Activated T-cell treated with anti-CD3 and anti-CD28 coated beads for 4 hours (primary cell): ENCODE data around the gene STX12.
"Not testable (repeated sequence)": the region's sequence is repeated elsewhere in the genome, so short reads cannot be mapped to it uniquely, and the experiment has no call there.

Source experiments
- DNase-seq: peaks from one replicate; pipeline ENCODE4 v3.0.0-alpha.2; 2020

The STX12 gene

DNA sequence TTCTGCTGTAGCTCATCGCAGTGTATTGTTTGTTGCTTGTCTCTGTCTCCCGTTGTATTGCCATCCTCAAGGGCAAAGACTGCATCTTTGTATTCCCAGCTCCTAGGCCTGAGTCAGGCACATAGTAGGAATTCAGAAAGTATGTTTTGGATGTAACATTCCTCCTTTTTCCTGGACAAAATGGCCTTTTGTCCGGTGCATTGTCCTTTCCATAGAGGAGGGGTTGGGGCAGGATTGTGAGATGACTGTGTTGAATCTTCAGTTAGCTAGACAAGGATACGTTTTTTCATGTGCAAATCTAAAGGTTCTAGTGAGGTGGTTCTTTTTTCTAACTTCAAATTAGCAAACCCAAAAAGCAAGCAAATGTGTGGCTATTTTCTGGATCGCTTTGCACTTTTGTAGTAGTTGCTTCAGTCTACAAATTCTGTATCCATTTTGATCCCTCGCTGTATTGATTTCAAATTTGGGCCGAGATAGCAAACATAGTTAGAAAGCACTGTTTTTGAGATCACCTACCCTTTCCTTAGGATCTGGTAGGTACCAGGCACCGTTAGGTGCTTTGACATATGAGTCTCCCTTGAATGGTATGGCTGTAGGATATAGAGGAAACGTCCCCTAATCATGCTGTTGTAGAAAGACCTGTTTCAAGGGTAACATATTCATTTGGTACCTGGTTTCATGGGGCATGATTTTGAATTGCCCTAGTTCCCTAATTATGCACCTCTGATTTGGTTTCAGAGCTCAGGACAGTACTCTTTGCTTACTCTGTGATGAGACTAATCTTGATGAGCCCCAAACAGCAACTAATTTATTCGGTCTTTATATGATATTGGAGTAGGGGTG lies 58.8 kb downstream of the STX12 start:
- DNase-seq: no peak

- DNase-seq: no peak
Measured at GRCh38 chr1:27832762-27833161, 59.7 kb downstream of the STX12 start.

DNA sequence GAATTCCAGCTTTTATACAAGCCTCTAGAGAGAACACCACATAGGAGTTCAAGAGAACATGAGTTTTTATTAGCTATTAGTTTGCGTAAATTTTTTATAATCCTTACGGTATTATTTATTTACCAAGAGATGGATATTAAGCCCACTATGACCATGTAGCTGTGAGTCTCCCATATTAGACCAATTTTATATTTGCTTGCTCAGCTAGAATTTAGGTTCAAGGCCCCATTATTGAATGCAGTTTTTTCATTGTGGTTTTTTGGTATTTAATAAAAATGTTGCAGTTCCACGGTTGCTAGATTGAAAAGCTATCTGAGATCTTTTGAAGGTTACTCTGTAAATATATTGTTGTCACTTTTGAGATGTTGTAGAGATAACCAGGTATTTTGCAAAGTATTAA lies 60.5 kb downstream of the STX12 start:
- DNase-seq: no peak

GRCh38 chr1:27835046-27835445 lies 62.0 kb downstream of the STX12 start:
- no peak for DNase-seq

- no peak for DNase-seq
Measured at GRCh38 chr1:27835501-27835900, 62.5 kb downstream of the STX12 start.

GRCh38 chr1:27849951-27850350 lies 76.9 kb downstream of the STX12 start:
- no peak for DNase-seq

DNA sequence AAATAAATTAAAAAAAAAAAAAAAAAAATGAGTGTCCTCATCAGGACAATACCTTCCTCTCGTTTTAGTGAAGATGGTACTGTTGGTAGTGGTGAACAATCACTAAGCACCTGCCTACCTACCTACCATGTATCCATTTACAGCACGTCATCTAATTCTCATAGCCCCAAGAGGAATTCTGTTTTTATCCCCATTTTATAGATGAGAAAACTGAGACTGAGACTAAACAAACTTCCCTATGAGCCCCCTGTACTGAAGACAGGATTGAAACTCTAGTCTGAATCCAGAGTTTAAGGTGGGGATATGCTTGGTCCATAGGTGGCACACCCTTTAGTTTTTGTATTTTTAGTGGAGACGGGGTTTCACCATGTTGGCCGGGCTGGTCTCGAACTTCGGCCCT lies 82.1 kb downstream of the STX12 start:
- no peak for DNase-seq

DNA sequence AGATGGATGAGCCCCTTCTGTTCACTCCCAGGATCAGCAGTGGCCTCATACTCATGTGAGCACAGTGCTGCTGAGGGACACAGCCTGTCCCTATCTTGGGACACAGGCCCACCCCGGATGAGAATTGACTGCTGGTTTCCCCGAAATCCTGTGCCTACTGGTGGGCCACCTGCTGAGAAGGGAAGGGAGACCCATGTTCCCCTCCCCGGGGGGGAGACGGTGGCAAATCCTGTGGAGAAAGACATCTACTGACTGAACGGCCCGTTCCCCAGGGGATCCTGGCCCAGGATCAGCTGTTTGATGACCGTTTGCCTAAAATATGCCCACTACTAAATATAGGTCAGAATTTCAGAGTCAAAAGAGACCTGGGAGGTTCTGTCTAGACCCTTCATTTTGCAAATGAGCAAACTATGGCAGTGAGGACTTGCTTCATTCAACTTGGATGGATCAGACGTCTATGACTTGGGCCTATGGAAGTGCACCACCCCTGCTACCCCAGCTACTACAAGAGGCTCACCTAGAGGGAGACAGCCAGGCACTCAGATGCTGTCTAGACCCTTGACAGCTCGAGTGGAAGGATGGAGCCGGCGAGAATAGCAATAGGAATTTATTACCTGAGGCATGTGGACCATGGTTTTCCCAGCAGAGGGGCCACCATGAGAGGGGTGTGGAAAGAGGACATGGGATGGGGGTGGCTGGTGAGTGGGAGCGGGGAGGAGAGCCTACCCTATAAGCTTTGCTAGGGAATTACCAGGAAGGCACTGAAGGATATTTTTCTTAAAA lies 83.7 kb downstream of the STX12 start:
- DNase-seq: no peak

- DNase-seq: not testable (repeated sequence)
Measured at GRCh38 chr1:27857552-27857951, 84.5 kb downstream of the STX12 start.

GRCh38 chr1:27858072-27858948 lies 85.3 kb downstream of the STX12 start:
- DNase-seq: peak; percentile 86

DNA sequence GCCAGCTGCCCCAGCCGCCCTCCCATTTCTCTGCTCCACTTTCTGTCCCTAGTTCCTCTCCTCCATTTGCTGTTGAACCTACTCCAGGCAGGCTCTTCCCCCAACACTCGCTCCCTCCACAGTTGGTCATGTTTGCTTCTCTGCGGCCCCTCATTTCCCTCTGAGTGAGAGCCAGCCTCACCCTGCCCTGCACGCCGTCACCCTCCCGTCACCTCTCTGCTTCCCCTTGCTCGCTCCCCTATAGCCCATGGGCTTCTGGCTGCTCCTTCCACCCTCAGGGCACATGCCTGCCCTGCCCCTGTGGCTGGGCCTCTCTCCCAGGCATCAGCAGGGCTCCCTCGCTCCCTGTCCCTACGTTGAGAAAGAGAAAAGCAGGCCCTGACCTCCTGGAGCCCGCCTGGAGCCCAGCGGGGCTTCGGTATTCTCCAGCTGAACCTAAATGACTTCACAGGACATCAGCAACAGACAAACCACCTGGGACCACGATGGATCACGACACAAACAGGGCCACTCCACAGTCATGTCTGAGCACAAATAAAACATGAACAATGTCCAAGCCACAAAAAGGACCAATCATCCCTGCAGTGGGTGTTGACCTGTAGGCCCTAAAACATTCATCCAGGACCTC lies 86.0 kb downstream of the STX12 start:
- no peak for DNase-seq

DNA sequence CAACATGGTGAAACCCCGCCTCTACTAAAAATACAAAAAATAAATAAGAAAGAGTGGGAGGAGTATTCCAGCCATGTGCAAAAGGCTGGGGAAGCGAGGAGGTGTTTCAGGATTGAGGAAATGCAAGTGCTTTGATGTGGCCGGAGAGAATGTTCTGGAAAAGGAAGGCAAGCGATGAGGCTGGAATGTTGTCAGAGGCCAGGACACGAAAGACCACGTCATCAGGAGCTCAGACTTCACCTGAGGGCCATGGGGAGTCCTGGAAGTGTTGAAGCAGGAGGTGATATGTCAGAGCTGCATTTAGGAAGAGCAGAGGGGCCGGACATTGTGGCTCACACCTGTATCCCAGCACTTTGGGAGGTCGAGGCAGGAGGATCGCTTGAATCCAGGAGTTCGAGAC lies 88.4 kb downstream of the STX12 start:
- no peak for DNase-seq

DNA sequence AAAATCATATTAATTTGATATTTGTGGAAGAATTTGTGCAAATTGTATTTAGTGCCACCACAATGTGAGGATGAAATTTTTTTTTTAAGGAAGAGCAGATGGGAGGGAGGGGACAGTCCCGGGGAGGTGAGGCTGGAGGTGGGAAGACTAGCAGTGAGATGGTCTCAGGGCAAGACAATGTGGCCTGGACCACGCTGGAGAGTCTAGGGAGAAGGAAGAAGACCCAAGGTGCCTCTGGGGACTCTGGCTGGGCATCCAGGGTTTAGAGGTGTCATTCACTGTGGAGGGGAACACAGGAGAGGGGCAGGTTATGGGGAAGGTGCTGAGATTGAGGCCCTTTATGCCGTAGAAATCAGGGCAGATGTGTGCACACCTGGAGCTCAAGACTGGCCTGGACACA lies 89.0 kb downstream of the STX12 start:
- no peak for DNase-seq

DNA sequence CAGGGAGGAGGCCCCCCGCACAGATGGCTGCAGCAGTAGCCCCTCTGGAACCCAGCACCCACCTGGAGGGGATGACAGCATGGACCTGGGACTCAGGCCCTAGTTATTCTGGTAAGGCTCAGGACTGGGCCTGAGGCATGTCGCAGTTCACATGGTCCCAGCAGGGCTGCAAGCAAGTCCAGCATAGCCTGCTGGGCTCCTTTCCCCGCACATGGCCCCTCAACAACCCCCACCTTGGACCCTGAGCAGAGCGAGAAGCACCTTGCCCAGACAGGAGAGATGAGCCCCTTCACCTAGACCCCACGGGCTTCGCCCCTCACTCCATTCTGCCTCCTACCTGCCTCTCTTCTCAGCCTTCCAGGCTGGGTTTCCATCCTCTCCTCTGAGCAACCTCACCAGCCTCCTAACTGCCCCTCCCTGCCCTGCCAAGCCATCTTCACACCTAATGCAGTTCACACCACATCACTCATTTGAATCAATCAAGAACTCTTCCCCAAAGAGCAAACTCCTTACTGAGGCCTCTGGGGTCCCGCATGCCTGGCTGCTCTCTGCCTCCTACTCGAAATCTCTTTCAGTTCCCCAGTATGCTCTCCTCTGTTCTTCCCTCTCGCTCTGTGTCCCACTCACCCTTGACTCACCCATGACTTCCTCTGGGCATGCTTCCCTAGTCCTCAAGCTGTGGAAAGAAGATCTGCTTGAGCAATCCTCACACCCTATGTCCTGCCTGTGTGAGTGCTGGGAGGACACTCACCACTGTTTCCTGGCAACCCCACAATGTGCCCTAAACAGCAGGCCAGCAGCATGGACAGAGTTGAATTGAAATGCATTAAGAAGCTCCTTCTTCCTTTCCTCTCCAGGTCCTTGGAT lies 89.9 kb downstream of the STX12 start:
- no peak for DNase-seq

DNA sequence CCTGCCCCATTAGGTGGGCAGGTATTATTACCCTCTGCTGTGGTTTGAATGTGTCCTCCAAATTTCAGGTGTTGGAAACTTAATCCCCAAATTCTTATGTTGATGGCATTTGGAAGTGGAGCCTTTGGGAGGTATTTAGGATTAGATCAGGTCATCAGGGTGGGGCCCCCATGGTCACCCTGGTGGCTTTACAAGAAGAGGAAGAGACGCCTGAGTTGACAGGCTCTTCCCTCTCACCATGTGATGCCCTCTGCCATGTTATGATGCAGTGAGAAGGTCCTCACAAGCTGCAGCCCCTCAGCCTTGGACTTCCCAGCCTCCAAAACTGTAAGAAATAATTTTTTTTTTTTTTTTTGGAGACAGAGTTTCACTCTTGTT lies 90.5 kb downstream of the STX12 start:
- DNase-seq: no peak

- DNase-seq: peak; percentile 27
Measured at GRCh38 chr1:27864264-27864895, 91.4 kb downstream of the STX12 start.

DNA sequence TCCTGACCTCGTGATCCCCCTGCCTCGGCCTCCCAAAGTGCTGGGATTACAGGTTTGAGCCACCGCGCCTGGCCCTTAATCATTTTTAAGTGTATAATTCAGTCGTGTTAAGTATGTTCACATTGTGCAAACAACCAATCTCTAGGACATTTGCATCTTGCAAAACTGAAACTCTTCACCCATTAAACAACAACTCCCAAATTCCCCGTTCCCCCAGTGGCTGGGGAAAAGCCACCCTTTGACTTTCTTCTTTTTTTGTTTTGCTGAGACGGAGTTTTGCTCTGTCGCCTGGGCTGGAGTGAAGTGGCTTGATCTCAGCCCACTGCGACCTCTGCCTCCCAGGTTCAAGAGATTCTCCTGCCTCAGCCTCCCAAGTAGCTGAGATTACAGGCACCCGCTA lies 92.8 kb downstream of the STX12 start:
- no peak for DNase-seq

GRCh38 chr1:27868556-27868931 lies 95.5 kb downstream of the STX12 start:
- DNase-seq: no peak

GRCh38 chr1:27868932-27869718 lies 96.1 kb downstream of the STX12 start:
- DNase-seq: peak; percentile 36

- DNase-seq: no peak
Measured at GRCh38 chr1:27869719-27870085, 96.7 kb downstream of the STX12 start.

DNA sequence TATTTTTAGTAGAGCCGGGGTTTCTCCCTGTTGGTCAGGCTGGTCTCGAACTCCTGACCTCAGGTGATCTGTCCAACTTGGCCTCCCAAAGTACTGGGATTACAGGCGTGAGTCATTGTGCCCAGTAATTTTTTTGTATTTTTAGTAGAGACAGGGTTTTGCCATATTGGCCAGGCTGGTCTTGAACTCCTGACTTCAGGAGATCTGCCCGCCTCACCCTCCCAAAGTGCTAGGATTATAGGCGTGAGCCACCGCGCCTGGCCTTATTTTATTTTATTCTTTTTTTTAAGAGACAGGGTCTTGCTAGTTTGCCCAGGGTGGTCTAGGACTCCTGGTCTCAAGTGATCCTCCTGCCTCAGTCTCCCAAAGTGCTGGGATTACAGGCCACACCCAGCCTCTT lies 98.1 kb downstream of the STX12 start:
- not testable (repeated sequence) for DNase-seq
